ENCODE measurements around the gene OSBPL10. TPM values are rescaled to one million over a fixed set of nuclear protein-coding genes. Genes with fewer than 3 reads are reported as not detected.

OSBPL10 gene
- total RNA-seq, 4 donors from 2014 or later, result 20.4 to 44.4 (median 30.2) TPM

GRCh38 chr3:31968927-31969418 is 12.1 kb downstream of the OSBPL10 start:
- no peak overlapping the region for H3K4me3 ChIP-seq (ENCODE audit: low read depth, poor library complexity, severe bottlenecking)
- no peak for DNase-seq (ENCODE audit: low spot score in 2 of 2)
- TF ChIP-seq POLR2A (IDR thresholded peaks at IDR 0.05) (no peak), CTCF (IDR thresholded peaks at IDR 0.05) (no peak)
- WGBS, 2 donors, result 54 to 66% methylated on average over 6 of the region's 6 CpGs
- intact Hi-C loops (cut with DNase I; ENCODE audit: low total_unique reads), result no loop called here

GRCh38 chr3:31968369-31968926 is 12.6 kb downstream of the OSBPL10 start:
- TF ChIP-seq CTCF (IDR thresholded peaks at IDR 0.05), result no peak
- TF ChIP-seq POLR2A (IDR thresholded peaks at IDR 0.05), result no peak
- no peak for DNase-seq (ENCODE audit: low spot score in 2 of 2)
- no peak overlapping the region for H3K4me3 ChIP-seq (ENCODE audit: low read depth, poor library complexity, severe bottlenecking)
- 54 to 65% methylated on average over 2 of the region's 2 CpGs for WGBS, 2 donors
- intact Hi-C loops (cut with DNase I; ENCODE audit: low total_unique reads), result no loop called here

GRCh38 chr3:31967592-31967991 is 13.5 kb downstream of the OSBPL10 start:
- DNase-seq (ENCODE audit: low spot score in 2 of 2), result no peak
- intact Hi-C loops (cut with DNase I; ENCODE audit: low total_unique reads), result no loop called here
- no peak for TF ChIP-seq POLR2A (IDR thresholded peaks at IDR 0.05)
- no peak overlapping the region for H3K4me3 ChIP-seq (ENCODE audit: low read depth, poor library complexity, severe bottlenecking)
- 86 to 90% methylated on average over 2 of the region's 2 CpGs for WGBS, 2 donors

- H3K4me3 ChIP-seq (ENCODE audit: low read depth, poor library complexity, severe bottlenecking), result no peak overlapping the region
- intact Hi-C loops (cut with DNase I; ENCODE audit: low total_unique reads), result no loop called here
- DNase-seq (ENCODE audit: low spot score in 2 of 2), result no peak
- 77 to 82% methylated on average over 4 of the region's 4 CpGs for WGBS, 2 donors
- TF ChIP-seq POLR2A (IDR thresholded peaks at IDR 0.05) (no peak), CTCF (IDR thresholded peaks at IDR 0.05) (no peak)
Measured at GRCh38 chr3:31966978-31967591, 14.0 kb downstream of the OSBPL10 start.

GRCh38 chr3:31962801-31963205 is 18.3 kb downstream of the OSBPL10 start:
- intact Hi-C loops (cut with DNase I; ENCODE audit: low total_unique reads), result no loop called here
- TF ChIP-seq CTCF (IDR thresholded peaks at IDR 0.05) (no peak), POLR2A (IDR thresholded peaks at IDR 0.05) (no peak)
- WGBS, 2 donors, result 69 to 73% methylated on average over 2 of the region's 2 CpGs
- no peak for DNase-seq (ENCODE audit: low spot score in 2 of 2)
- no peak overlapping the region for H3K4me3 ChIP-seq (ENCODE audit: low read depth, poor library complexity, severe bottlenecking)

- WGBS, 2 donors, result 54 to 61% methylated on average over 4 of the region's 4 CpGs
- TF ChIP-seq POLR2A (IDR thresholded peaks at IDR 0.05) (no peak), CTCF (IDR thresholded peaks at IDR 0.05) (no peak)
- no peak for DNase-seq (ENCODE audit: low spot score in 2 of 2)
- H3K4me3 ChIP-seq (ENCODE audit: low read depth, poor library complexity, severe bottlenecking), result no peak overlapping the region
- intact Hi-C loops (cut with DNase I; ENCODE audit: low total_unique reads), result no loop called here
Measured at GRCh38 chr3:31960793-31961431, 20.1 kb downstream of the OSBPL10 start.

Measured in lower leg skin (tissue), 4 donors.